T-helper 22 cell (primary cell): ENCODE data around the gene SLC1A2.

ENCODE experiments used
- DNase-seq: peaks from one replicate; pipeline ENCODE4 v3.0.0-alpha.2; 2020; ENCODE audit warnings: low read depth

SLC1A2 gene

DNA sequence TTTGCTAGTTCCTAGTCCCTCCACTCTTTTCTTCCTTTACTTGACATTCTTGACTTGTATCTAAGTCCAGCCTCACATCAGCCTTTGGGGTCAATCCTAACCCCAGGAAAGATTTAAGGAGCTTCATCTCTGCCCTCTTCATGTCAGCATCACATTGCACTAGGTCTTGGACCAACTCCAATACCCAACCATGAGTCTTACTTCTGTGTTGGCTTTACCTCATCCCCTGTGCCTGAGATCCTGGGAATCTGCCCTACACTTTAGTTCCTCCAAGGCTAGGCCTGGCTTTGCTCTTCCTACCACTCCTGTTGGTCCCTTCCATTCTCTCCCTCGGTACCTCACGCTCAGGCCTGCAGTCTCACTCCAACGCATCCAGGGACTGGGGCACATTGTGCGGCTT, 117.0 kb downstream of the SLC1A2 start:
- DNase-seq, result no peak

DNA sequence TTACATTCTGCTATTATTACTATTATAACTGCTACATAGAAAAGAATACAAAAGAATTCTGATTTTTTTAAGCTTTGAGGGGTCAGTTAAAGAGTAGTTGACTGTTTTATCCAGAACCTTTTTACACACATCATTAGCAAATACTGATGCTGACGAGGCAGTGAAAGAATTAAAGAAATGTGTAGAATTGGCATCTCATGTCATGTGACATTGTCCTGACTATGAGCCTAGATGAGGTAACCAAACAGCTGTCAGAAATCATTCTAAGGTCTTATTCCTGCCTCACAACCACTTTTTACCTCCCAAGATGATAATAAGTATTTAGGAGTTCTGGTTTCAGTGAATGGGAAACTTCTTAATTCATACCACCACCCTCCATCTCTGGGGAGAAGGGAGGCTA, 121.0 kb downstream of the SLC1A2 start:
- DNase-seq, result no peak

DNA sequence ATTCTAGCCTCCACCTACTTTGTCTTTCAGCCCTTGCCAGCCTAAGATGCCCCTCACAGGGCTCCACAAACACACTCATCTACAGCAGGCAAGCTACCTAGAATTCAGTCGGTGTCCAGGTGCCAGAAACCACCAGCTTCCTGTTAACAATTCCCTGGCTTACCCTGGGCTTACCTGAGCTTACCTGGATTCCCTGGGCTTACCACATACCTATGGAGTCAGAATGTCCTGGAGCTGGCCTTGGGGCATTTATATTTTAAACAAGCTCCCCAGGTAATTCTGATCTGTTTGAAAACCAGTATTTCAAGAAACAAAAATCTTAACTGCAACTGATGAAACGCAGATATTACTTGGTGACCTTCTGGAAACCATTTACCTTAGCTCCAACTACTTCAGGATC, 123.6 kb downstream of the SLC1A2 start:
- no peak for DNase-seq

DNA sequence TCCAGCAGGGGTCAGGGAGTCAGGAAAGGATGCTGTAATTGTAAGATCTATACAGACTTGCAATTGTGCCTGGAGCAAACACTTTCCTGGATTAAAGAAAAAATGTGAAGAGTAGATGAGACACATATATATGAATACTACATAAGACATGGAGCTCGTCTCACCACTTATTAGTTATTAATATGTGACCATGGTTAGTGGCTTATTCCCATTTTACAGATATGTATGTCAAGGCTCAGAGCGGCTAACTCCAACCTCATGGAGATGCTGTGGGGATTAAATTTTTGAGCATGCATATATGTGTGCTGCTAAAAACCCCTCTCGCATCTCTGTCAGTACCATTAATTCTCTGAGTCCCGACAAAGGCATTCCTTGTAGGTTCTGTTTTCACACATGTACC, 125.7 kb downstream of the SLC1A2 start:
- no peak for DNase-seq

DNA sequence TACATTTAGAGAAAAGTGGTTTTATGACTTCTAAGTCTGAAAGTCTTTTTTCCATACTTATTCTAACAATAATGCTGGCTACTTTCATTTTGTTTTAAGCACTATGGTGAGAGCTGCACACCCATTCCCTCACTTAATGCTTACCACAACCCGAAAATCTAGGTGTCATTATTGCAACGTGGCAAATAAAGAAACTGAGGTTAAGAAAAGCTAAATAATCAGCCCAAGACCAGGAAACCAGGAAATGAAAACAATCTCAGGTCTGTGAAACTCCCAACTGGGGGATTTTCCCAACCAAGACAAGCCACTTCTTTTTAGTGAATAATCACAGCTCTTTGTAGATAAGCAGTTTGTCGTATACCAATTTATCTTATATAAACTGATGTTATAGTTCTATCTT, 126.3 kb downstream of the SLC1A2 start:
- DNase-seq, result no peak

DNA sequence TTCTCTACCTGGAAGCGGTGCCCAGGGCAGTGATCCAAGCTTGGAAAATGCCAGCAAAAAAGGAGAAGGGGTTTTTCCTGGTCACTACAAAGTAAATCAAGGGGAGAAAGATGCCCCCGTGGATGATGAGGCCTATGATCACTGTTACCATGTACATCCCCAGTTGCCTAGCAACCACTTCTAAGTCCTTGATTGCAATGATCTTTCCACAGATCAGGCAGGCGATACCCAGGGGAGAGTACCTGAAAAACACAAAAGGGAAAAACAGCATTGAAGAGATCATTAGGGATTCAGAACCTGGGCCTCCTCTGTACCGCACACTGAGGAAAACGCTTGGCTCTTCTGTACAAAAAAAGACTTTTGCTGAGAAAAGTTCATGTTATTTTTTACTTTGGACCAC, 127.1 kb downstream of the SLC1A2 start:
- no peak for DNase-seq

DNA sequence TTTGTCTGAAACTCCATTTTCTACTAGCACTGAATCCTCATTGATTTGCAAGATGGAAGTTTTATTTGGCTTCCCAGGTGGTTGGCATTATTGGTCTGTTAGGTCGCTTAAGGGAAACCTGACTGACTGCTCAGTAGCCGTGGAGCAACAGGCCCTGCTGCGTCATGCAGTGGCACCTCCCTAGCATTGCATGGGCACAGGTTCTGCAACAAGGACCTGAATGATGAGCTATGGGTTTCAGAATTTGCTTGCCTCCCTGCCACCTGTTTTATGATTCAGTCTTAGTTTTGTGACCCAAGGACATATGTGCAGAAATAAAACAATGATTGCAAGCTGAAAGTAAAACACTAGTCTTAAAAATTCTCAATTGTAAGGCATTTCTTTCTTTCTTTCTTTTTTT, 128.5 kb downstream of the SLC1A2 start:
- DNase-seq, result no peak

DNA sequence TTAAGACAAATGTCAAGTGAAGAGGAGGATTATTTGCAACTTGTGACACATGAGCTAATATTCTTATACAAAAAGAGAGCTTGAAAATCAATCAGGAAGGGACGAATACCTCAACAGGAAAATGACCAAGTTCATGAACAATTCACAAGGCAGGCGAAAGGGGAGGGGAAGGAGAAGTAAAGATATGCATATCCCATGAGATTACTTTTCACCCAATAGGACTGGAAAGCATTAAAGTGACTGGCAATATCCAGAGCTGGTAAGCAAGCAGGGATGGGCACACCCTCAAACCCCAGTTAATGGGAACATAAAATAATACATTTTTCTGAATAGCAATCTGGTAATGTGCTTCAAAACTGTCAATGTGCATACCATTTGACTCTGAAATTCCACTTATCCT, 129.5 kb downstream of the SLC1A2 start:
- no peak for DNase-seq

DNA sequence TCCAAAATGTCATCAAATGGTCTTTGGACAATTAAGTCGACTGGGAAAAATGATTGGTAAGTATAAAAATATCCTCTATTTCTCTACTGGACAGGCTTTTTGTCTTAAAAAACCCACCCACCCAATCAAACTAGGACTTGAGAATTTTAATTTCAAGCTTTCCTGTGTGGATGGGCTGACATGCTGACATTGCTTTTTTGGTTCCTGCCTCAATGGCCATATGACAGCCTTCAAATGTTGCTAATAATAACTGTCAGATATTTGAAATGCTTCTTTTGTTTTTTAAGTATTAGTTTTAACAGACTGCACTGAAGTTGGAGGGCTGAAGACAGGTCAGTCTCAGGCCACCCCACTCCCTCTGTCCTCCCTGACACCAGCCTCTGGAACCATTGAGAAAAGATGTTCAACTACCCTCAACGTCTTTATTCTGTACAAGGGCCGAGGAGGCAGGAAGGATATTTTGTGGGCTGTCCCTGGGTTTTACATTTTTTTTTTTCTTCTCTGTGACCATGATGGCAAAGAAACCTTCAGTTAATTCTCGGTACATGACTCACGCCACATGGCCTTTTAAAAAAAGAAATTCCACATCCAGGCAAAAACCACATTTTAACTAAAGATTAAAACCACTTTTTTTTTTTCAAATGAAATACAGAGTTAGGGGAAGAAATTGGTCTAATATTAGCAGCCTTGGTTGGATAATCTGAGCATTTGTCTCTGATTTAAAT, 130.4 kb downstream of the SLC1A2 start:
- DNase-seq, result no peak

DNA sequence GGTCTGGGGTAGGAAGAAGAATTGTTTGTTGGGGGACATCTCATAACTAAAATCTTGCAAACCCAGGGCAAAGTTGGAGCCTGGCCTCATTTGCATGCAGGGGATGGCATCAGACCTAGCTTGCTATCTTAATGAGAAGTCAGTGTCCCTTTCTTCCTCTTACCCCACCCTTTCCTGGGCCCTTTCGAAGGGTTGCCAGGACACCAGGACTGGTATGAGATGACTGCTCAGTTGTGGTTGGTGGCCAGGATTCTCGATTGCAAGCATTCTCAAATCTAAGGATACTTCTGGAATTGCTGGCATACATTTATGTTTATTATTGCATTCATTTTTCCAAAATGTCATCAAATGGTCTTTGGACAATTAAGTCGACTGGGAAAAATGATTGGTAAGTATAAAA, 131.0 kb downstream of the SLC1A2 start:
- DNase-seq, result no peak

DNA sequence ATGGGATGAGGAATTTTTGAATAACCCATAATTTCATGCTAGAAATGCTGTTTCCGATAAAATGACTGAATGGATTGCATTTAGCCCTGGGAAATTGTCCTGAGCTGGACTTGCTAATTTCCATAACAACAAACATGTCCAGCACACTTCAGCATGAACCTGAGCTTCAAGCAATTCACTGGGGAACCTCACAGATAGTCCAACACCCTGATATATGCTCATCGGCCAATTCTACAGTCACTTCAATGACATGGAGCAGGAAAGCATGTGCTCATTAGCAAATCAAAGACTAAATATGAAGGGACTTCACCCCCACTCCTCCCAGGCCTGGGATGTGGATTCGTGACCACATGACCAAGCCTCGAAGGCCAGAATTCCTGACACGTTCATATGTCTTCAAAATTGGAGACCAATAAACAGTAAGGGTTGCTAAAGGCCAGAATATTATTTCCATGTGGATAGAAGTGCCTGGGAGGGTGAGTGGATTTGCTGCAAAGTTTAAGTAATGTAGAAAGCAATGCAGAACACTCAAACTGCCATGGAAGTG, 131.9 kb downstream of the SLC1A2 start:
- DNase-seq, result no peak

DNA sequence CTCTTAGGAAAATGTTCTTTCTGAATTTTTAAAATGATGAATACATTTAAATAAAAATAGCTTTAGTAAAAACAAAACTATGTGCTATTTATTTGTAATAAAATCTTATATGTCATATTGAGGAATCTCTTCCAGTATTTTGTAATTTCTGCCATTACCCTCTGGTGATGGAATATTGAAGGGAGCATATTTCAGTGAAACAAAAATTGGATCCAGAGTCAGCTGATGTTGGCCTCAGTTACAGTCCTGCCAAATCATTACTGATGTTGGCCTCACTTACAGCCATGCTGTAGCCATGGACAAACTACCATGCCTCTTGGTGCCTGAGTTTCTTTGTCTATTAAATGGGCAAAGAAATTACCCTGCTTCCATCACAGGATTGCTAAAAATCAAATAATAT, 133.2 kb downstream of the SLC1A2 start:
- DNase-seq, result no peak

DNA sequence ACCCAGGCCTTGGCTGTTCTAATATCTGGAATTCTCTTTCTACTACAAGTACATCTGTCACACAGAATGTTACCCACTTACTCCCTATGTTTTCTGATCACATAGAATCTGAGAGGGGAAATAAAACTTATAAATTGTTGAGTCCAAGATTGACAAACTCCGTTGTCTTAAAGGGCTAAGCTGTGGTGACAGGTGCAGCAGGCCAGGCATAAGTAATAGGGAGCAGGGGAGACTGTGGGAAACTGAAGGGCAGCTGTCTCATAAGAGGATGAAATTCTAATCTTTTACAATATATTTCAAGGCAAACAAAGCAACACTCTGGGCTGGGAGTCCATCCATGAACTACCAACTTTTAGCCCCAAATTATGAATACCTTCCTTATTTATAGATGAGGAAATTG, 133.9 kb downstream of the SLC1A2 start:
- DNase-seq, result no peak

DNA sequence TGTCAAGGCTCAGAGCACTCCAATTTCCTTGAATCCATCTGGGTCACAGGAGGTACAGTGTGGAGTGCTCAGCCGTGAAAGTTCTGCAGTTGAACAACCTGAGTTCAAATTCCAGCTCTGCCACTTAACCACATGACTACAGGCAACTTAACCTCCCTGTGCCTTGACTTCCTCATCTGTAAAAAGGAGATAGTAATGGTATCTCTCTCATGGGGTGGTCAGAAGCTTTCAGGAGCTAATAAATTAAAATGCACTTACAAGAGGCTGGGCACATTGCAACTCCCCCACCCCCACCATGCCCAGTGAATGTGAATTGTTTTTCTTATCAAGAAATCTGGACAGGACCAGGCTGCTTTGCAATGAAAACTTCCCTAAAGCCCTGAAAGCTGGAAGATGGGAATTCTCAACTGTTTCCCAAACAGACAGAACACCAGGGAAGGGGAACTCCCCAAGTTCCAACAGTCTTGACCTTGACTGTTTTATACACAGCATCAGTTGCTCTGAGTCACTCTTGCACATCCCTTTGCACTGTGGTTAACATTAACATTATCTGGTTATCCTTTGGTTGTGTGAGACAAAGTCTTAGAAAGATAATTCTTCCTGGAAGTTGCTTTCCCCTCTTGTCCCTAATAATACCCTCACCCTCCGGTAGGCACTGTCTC, 137.0 kb downstream of the SLC1A2 start:
- DNase-seq, result no peak

DNA sequence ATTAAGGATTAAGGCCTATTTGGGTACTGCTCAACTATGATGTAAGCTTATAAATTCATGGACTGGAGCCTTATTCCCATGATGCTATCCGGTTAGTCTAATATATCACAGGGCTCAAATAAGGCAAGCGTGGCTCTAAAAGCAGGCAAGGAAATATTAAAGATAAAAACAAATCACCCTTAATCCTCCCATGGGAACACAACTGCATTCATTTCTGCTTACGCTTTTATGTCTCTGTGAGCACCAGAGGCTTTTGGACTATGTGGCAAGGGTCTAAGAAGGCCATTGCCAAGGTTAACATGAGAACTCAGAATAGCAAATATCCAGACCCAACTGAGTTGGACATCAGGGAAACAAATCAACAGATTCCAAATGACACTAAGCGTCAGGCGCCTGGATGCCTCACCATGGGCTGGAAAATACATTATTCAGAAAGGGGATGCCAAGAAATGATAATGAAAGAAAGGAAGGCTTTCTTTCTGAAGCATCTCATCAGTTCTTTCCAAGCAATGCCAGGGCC, 138.1 kb downstream of the SLC1A2 start:
- no peak for DNase-seq

DNA sequence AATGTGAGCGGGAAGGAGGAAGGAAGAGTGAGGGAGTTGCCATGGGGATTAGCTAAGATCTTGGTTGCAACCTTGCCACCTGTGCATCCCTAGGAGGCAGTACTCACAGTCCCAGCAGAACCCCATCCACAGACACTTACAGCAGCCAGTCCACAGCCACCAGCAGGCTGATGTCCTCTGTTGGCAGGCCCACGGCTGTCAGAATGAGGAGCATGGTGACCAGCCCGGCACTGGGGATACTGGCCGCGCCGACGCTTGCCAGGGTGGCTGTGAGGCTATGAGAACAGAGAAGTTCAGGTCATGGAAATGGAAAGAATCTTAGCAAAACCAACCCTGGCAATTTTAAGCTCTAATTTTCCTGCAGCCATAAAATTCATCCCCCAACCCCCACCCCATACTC, 138.6 kb downstream of the SLC1A2 start:
- DNase-seq, result no peak

DNA sequence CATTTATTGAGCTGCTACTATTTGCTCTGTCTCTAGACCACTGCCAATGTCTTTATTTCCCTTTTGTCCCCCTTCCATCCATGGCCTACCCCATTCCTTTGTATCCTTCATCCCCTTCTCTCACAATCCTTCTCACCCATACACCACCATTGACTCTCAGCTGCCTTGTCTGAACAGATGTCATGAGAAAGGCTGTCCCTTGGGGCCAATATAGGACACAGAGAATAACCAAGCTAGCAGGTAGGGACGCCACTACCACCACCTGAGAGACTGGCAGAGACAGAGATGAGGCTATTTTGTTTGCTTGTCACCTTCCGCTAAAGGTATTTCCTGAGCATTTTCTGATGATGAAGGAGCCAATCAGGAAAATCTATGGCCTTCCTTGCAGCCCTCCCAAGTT, 141.5 kb downstream of the SLC1A2 start:
- DNase-seq, result no peak

DNA sequence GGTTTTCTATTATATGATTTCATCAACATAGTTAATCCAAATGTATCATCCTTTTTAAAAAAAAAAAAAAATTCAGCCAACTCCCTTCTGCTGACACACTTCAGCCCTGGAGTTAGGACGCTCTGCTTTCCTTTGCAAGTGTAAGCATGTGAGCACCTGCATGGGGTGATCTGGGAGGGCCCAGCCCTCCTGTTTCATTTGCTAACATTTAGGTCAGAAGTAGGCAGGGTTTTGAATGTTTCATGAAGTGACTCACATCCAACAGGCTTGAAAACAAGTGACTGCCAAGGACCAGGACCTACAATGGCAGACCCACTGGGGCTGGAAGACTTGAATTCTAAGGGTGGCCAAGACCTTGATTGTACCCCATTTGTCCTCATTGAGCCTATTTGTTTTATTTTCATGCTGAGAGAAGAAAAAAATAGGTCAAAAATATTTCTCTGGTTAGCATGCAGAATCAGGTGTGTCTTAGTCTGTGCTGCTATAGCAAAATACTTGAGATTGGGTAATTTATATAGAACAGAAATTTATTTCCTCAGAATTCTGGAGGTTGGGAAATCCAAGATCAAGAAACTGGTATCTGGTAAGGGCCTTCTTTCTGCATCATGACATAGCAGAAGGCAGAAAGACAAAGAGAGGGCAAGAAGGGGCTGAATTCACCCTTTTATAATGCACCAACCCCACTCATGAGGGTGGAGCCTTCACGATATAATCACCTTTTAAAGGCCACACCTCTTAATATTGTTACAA, 142.8 kb downstream of the SLC1A2 start:
- no peak for DNase-seq

DNA sequence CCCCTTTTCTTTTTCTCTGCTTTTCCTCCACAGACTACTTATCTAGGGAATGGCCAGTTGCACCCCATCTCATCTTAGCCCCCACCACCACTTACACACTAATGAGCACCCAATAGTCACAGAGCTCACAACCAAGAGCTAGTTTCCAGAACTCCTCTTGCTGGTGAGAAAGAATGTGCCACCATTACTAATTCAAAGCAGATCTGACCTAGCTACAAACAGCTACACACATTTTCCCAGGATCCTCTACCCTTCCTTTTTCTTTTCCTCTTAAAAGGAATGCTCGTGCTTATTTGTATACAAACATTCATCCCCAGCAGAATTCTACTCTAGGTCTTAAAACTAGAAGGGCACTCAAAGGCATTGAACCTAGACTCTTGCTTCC, 143.6 kb downstream of the SLC1A2 start:
- DNase-seq, result no peak

DNA sequence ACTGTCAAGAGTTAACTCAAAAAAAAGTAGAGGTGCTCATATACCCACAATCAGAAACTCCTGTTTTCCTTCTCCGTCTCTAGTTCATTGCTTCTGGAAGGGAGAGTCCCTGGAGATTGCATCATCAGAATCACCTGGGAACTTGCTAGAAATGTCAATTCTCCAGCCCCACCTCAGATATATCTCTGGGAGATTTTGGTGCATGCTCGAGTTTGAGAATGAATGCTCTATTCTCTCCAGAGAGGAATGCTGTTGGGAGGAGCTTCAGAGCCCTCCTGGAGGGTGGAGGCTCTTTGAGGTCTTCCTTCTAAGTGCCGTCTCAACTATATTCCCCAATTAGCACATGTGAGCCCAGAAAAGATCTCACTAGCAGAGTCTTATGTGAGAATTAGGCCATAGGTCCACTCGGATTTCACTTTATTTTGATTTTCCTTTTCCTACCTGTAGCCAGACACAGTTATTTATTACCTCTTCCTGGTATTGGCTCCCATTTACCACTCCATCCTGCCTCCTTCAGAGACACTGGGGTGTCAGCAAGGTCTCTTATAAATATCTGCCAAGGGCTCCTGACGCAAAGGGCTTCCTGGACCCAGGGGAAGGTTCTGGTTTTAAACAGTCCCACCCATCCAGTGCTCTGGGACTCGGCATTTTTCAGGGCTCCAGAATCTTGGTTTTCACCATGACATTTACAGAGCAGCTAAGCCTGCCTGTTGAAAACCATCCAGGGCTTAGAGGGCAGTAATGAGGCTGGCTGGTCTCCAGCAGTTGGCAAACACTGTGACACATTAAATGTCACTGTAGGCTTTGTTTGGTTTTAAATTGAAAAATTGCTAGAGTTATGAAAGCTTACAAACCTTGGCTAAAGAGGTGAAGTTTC, 144.2 kb downstream of the SLC1A2 start:
- no peak for DNase-seq

DNA sequence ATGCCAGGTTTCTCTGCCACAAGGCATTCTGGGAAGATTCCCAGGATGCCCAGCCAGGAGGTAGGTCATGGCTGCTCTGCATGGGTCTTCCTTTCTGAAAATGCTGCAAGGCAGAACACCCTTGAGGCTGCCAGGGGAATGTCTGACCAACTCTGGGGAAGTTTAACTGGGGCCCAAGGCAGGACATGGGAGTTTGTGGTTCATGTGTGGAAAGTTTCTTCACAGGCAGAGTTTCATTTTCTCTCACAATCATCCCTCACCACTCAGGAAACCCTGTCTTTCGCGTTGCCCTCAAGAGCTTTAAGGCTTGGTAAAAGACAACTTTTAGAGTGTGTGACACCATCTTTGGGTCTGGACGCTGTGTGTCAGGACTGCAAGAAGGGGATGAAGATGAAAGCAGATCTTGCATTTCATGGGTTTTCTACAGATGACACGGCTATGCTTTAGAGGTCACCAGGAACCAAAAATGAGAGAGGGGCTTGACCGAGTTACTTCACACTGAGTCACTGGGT, 146.9 kb downstream of the SLC1A2 start:
- DNase-seq, result no peak

DNA sequence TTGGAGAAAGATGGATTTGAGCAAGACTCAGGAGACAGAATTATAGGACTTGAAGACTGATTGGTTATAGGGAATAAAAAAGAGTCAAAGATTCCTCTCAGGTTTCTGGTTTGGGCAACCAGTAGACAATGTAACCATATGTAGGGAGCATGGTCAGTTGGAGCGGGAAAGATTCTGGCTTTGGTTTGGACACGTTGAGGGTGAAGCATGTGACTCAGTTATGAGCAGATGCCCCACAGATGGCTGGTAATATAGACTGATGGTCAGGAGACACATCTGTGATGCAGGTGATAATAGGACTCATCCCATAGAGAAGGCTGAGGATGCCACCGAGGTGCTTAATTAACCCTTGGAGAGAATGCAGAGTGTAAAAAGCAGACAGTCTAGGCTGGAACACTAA, 148.3 kb downstream of the SLC1A2 start:
- no peak for DNase-seq
